Sciatic nerve (tissue), 2 donors: ENCODE results near the gene RASGRF2. TPM values are rescaled to one million over a fixed set of nuclear protein-coding genes. Genes with fewer than 3 reads are reported as not detected.
"Not testable (repeated sequence)": the region's sequence is repeated elsewhere in the genome, so short reads cannot be mapped to it uniquely, and the experiment has no call there.

Experiments
- ATAC-seq: fragments of 200-7000 bp; cut with Tn5 transposase; one replicate; pipeline ENCODE4 v1.9.1; 2020; ENCODE audit warnings: mild to moderate bottlenecking, moderate library complexity
- DNase-seq: peaks from one replicate; pipeline ENCODE4 v3.0.0-alpha.2; 2020; ENCODE audit warnings: low spot score
- intact Hi-C: fragments of 100-400 bp; cut with DNase I; formaldehyde crosslinking; loops from one replicate; pipeline ENCODE4 v1.14.2; 2022
- total RNA-seq: library from RNA; stranded (reverse); fragmentation: NEBNext Ultra II Directional; extraction: Animal tissue kit (Norgen Biotek cat#: 25700); gene quantifications from one replicate; pipeline ENCODE4 v1.2.1, GENCODE V29; 2021
- donor health status: DM: no; HTN: no; CAD: no.
- donor health status: DM: no; HTN: no; CAD: no.

Gene RASGRF2
- total RNA-seq, 1 donor from 2014 or later: 63.8 TPM

DNA sequence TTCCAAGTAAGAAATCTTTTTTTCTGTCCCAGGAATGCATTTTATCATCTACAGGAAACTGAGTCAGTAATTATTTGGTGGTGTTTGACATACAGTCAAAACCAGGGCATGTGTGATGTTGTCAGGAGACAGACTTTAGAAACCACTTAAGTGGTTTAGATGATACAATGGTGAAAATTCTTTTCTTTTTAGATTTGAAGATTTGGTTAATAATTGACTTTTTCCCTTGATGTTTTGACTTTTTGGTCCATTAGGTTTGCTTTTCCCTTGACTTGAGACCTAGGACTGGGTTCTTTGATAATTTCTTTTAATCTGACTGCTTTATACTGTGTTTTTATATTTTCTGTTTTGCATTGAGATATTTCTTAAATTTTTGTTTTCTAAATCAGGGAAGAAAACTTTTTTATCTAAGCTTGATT is 85.2 kb downstream of the RASGRF2 start:
- ATAC-seq: no peak
- no peak for DNase-seq
- intact Hi-C loops: no loop called here

GRCh38 chr5:81046041-81046440 is 85.9 kb downstream of the RASGRF2 start:
- no peak for ATAC-seq
- DNase-seq: no peak
- intact Hi-C loops: no loop called here

GRCh38 chr5:81052325-81052724 is 92.2 kb downstream of the RASGRF2 start:
- DNase-seq (no peak), ATAC-seq (no peak)
- intact Hi-C loops: no loop called here

- ATAC-seq, intact Hi-C loops, DNase-seq: not testable (repeated sequence)
These were observed 93.1 kb downstream of the RASGRF2 start for GRCh38 chr5:81053282-81053681.

DNA sequence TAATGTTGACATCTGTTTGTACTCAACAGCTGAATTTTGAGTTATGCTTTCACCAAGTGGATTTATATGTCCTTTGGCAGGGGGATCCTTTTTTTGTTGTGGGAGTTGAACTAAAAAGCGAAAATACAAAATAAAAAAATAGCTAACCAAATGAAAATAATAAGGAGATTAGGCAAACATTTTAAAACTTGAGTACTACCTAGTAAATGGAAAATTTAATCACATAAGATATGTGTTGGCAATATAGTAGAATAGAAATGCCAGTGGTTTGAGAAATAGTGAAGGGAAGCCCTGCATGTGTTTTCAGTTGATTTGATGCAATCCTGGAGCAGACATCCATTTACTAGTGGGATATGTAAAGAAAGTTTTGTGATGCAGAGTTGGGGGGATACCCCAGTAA is 98.0 kb downstream of the RASGRF2 start:
- no peak for ATAC-seq
- intact Hi-C loops: no loop called here
- DNase-seq: no peak

GRCh38 chr5:81065492-81065891 is 105.3 kb downstream of the RASGRF2 start:
- ATAC-seq: peak; percentile 34
- intact Hi-C loops: loop anchor here (5.0 kb wide), 1 partner anchor 1828 kb away; the partner anchor contains the start of gene JMY
- DNase-seq: no peak

GRCh38 chr5:81066102-81066501 is 105.9 kb downstream of the RASGRF2 start:
- no peak for ATAC-seq
- intact Hi-C loops: loop anchor here (5.0 kb wide), 1 partner anchor 1829 kb away; the partner anchor contains the start of gene JMY
- no peak for DNase-seq

- peak; percentile 66 for ATAC-seq
- intact Hi-C loops: loop anchor here (5.0 kb wide), 1 partner anchor 1830 kb away; the partner anchor contains the start of gene JMY
- DNase-seq: no peak
These were observed 107.2 kb downstream of the RASGRF2 start for GRCh38 chr5:81067406-81067805.

- DNase-seq (no peak), ATAC-seq (no peak)
- intact Hi-C loops: loop anchor here (5.0 kb wide), 1 partner anchor 1831 kb away; the partner anchor contains the start of gene JMY
These were observed 107.9 kb downstream of the RASGRF2 start for GRCh38 chr5:81068063-81068462.

DNA sequence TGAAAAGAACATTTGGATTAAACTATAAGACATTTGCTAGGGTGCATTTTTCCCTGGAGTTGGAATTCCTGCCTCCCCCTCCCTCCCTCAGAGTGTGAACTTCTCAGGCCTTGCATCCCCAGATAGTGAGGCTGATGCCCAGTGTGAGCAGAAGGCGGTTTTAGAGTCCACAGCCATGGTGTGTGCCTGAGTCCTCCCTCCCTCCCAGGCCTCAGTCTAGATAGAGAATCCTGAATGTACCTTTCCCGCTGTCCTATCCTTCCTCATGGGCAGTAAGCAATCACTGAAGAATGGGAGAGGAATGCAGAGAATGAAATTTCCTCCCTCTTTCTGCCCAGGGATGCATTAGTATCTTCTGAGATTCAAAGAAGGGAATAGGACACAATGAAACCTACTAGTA is 108.5 kb downstream of the RASGRF2 start:
- no peak for DNase-seq
- intact Hi-C loops: loop anchor here (5.0 kb wide), 1 partner anchor 1831 kb away; the partner anchor contains the start of gene JMY
- no peak for ATAC-seq

- ATAC-seq (no peak), DNase-seq (no peak)
- intact Hi-C loops: loop anchor here (5.0 kb wide), 1 partner anchor 1833 kb away; the partner anchor contains the start of gene JMY
These were observed 109.8 kb downstream of the RASGRF2 start for GRCh38 chr5:81069990-81070389.

GRCh38 chr5:81070571-81071255 is 110.5 kb downstream of the RASGRF2 start:
- DNase-seq (no peak), ATAC-seq (no peak)
- intact Hi-C loops: no loop called here

DNA sequence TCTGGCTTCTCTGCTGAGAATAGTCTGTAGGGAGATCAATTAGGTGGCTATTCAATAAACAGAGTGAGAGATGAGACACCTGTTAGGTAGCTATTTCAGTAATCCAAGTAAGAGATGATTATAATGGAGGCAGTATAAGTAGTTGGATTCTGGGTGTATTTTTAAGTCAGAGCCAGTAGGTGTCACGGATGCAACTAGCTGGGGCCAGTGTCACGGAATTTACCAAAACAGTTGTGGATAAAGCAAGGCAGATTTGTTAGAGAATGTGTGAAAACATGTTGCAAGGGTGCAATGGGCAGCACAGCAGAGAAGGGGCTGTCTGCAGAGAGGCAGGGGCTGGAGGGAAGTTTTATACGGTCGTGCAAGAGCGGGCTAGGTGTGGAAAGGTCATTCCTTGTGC is 114.9 kb downstream of the RASGRF2 start:
- DNase-seq (no peak), ATAC-seq (no peak)
- intact Hi-C loops: no loop called here

DNA sequence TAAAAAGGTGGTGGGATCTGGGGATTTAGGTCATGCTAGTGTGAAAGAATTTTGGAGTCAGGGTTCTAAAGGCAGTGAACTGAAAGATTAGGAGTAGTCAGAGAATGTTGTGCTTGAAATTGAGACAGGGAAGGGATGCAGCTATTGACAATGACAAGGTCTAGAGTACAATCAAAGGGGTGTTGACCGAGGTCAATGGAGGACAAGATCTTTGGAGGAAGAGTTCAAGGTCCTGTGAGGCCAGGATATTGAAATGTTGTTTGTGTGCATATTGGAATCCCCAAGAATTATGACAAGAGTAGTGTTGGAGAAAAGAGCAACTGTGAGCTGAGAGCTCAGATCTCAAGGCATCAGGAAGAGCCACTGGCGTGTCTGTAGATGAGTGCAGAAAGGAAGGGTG is 116.9 kb downstream of the RASGRF2 start:
- ATAC-seq (no peak), DNase-seq (no peak)
- intact Hi-C loops: no loop called here

DNA sequence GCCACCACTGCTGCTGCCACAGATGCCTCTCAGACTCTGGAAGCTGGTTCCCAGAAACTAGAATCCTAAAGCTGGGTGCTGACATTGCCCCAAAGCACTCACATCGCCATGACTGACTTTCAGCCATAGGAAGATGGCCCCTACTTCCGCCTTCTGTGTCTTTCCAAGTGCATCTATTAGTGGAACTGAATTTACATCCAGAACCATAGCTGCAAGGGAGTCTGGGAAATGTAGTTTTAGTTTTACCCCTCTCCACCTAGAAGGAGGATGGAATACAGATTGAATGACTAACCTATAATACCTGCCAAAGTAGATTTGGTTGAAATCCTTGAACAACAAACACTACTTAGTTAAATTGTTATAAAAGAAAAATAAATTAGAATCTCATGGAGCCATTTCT is 118.8 kb downstream of the RASGRF2 start:
- ATAC-seq (no peak), DNase-seq (no peak)
- intact Hi-C loops: no loop called here

DNA sequence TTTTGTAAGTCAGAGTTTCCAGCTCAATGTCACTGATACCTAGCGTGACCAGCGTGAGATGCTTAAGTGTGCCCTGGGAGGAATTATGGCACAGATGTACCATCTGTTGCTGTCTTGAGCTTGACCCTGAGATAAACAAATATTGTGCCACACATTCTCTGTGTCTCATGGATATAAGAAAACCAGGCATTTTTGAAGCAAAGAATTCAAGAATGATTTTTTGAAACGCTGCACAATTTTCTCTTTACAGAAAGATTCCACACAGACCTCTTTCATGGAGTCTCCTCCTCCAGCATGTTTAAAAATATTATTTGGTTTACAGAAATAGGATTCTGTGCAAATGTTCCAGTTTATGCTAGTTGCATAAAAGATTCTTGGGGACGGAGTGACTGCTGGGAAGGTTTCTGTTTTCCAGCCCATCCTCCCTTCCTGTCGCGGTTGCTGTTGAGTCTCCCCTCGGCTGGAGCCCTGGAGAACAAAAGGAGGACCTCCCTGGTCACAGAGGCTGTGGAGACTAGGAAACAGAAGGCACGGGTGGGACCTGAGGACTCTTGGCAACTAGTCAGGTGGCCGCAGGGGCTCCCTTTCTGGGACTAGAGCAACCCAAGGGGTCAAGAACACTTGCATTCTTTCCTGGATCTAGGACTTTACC is 120.8 kb downstream of the RASGRF2 start:
- ATAC-seq: peak; percentile 68
- no peak for DNase-seq

DNA sequence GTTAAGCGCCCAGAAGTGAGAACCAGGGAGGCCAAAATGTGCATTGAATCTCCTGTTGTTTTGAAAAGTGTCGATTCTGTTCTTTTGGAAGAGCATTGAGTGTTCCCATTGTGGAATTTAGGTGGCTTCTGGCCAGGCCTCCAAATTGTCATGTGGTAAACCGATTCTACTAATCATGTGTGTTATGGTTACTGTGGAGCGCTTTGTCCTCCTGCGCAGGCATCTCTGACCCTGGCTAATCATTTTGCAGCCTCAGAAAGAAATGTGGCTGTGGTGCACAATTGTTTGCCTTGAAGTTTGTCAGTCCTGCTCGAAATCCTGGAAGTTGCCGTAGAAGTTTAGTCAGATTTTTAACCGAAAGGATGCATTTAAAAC is 121.3 kb downstream of the RASGRF2 start:
- intact Hi-C loops: no loop called here
- peak; percentile 88 for ATAC-seq
- DNase-seq: peak; percentile 69

More for the DNA sequence above, 120.8 kb downstream of the RASGRF2 start:
- intact Hi-C loops: no loop called here

DNA sequence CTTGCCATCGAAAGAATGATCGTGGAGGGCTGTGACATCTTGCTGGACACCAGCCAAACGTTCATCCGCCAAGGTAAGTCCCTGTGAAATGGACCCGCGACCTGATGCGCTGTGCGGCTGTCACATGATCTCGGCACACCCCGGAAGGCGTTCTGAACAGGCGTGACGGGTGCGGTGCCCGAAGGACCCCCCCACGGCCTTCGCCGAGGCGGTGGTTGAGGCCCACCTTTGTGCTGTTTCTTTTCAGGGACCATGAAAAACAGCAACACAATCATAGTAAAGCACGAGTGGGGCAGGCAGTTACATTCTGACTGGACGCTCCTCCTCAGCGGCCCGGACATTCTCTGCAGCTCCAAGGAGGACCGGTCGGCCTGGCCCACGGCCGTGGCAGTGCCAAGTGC is 126.7 kb downstream of the RASGRF2 start:
- ATAC-seq: no peak
- intact Hi-C loops: no loop called here
- DNase-seq: no peak

DNA sequence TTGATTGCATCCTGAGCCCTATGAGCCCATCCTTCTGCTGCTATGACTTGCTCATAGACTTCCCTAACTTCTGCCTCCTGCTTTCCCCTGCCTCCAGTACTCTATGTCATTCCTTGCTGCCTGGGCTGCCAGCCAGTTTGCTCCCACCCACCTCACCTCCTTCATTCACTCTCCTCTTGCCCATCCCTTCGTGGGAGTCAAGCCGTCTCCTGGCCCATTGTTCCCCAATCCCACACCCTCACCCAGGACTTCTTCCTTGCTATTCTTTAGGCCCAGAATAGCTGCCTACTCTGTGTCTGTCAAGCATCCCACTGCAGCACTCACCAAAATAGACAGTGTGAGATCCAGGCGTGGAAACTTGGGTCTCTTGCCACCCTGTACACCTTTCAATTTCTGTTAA is 131.0 kb downstream of the RASGRF2 start:
- intact Hi-C loops: no loop called here
- DNase-seq: no peak
- no peak for ATAC-seq

DNA sequence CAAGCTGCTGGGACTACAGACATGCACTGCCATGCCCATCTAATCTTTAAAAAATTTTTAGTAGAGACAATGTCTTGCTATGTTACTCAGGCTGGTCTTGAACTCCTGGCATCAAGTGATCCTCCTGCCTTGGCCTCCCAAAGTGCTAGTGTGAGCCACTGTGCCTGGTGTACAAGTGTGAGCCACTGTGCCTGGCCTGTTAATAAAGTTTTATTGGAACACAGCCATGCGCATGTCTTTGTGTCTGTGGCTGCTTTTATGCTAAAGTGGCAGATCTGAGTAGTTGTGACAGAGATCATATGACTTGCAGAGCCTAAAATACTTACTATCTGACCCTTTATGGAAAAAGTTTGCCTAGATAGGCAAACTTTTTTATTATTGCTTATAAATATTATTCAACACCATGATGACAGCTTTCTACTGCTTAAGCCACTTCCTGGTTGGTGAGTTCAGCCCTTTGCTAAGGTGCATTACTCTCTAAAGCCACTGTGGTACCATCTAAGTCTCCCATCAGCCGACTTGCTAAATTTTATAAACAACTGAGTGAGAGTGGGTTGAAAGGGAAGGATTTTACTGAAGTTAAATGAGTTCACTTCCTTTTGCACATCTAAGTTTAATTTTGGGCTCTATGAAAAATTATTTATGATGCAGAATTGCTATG is 133.5 kb downstream of the RASGRF2 start:
- intact Hi-C loops: no loop called here
- no peak for ATAC-seq
- DNase-seq: no peak
